IMR-90 (cell line): ENCODE results near the gene PCNX2. TPM values are rescaled to one million over a fixed set of nuclear protein-coding genes. Genes with fewer than 3 reads are reported as not detected.

Source experiments
- ATAC-seq: fragments of 200-7000 bp; cut with Tn5 transposase; 2 replicates; pipeline ENCODE4 v1.9.1; 2020; ENCODE audit warnings: low read depth, mild to moderate bottlenecking, moderate library complexity
- BruUV-seq: library from RNA; stranded (reverse); fragments of 400-500 nt; replicated peaks from 2 replicates; lab custom pipeline; 2021; lab: Mats Ljungman, UMichigan
- CTCF ChIA-PET: fragments of 300-600 bp; formaldehyde crosslinking; extraction: SDS; loops from one replicate; lab custom pipeline; 2021; ENCODE audit warnings: antibody characterized with exemption; lab: Yijun Ruan, JAX
- POLR2A ChIA-PET: fragments of 300-600 bp; sonication (Branson Sonifier 250); formaldehyde crosslinking; loops from one replicate; lab custom pipeline; 2022; ENCODE audit warnings: antibody characterized with exemption; ENCODE audit not compliant: unreplicated experiment; lab: Charles Lee
- DNase-seq: peaks from one replicate; pipeline ENCODE4 v3.0.0; 2013
- H2AFZ ChIP-seq: replicated peaks from 2 replicates; pipeline ENCODE3; 2013; ENCODE audit warnings: low read length, mild to moderate bottlenecking; ENCODE audit not compliant: poor library complexity
- H2AK5ac ChIP-seq: 2 replicates; pipeline ENCODE4 v1.6.1; 2013; ENCODE audit warnings: low read depth, low read length, inconsistent platforms
- H2AK9ac ChIP-seq: replicated peaks from 2 replicates; pipeline ENCODE3; 2013; ENCODE audit warnings: mild to moderate bottlenecking, low read depth, low read length, moderate library complexity; ENCODE audit not compliant: poor library complexity
- H2BK120ac ChIP-seq: 2 replicates; pipeline ENCODE4 v1.6.1; 2013; ENCODE audit warnings: low read depth, low read length, inconsistent platforms
- H2BK15ac ChIP-seq: 3 replicates; pipeline ENCODE4 v1.6.1; 2013; ENCODE audit warnings: low read depth, low read length, inconsistent platforms
- H2BK20ac ChIP-seq: 2 replicates; pipeline ENCODE4 v1.6.1; 2013; ENCODE audit warnings: low read depth, mild to moderate bottlenecking, inconsistent platforms, low read length, moderate library complexity
- H2BK5ac ChIP-seq: 2 replicates; pipeline ENCODE4 v1.6.1; 2013; ENCODE audit warnings: mild to moderate bottlenecking, low read depth, low read length, inconsistent platforms; ENCODE audit not compliant: poor library complexity, severe bottlenecking
- H3K14ac ChIP-seq: replicated peaks from 2 replicates; pipeline ENCODE4 v1.6.1; 2013; ENCODE audit warnings: low read depth, low read length, inconsistent platforms
- H3K18ac ChIP-seq: 2 replicates; pipeline ENCODE4 v1.6.1; 2013; ENCODE audit warnings: low read depth, low read length, control low read depth
- H3K23ac ChIP-seq: 2 replicates; pipeline ENCODE4 v1.6.1; 2013; ENCODE audit warnings: low read depth, low read length, inconsistent platforms
- H3K27ac ChIP-seq: 2 replicates; pipeline ENCODE4 v1.5.1; 2013; ENCODE audit warnings: mild to moderate bottlenecking, control low read depth, low read length; ENCODE audit not compliant: insufficient read depth
- H3K27me3 ChIP-seq: 2 replicates; pipeline ENCODE4 v1.6.1; 2013; ENCODE audit warnings: low read length; ENCODE audit not compliant: control insufficient read depth, insufficient read depth
- H3K36me3 ChIP-seq: 2 replicates; pipeline ENCODE4 v1.6.1; 2013; ENCODE audit warnings: low read length, mixed read lengths; ENCODE audit not compliant: control insufficient read depth, insufficient read depth
- H3K4ac ChIP-seq: 2 replicates; pipeline ENCODE4 v1.6.1; 2013; ENCODE audit warnings: low read depth, low read length, inconsistent platforms
- H3K4me1 ChIP-seq: 2 replicates; pipeline ENCODE4 v1.6.1; 2013; ENCODE audit warnings: low read length, mixed read lengths; ENCODE audit not compliant: control insufficient read depth, insufficient read depth
- H3K4me2 ChIP-seq: 2 replicates; pipeline ENCODE4 v1.6.1; 2013; ENCODE audit warnings: low read depth, mild to moderate bottlenecking, control low read depth, low read length, moderate library complexity
- H3K4me3 ChIP-seq: 2 replicates; pipeline ENCODE4 v1.5.1; 2013; ENCODE audit warnings: low read depth, mild to moderate bottlenecking, control low read depth, low read length, moderate library complexity; ENCODE audit not compliant: insufficient read depth
- H3K56ac ChIP-seq: 2 replicates; pipeline ENCODE4 v1.6.1; 2013; ENCODE audit warnings: low read length, inconsistent platforms; ENCODE audit not compliant: insufficient read depth; ENCODE audit errors: extremely low read depth
- H3K79me1 ChIP-seq, 2 experiments: 2 replicates each; pipeline ENCODE4 v1.6.1; 2013; ENCODE audit warnings: low read length in 2 of 2, inconsistent platforms in 1 of 2, low read depth in 1 of 2
- H3K9ac ChIP-seq: 2 replicates; pipeline ENCODE4 v1.6.1; 2013; ENCODE audit warnings: low read depth, low read length, control low read depth
- H3K9me1 ChIP-seq: 2 replicates; pipeline ENCODE4 v1.6.1; 2013; ENCODE audit warnings: low read length, inconsistent platforms; ENCODE audit not compliant: insufficient read depth
- H3K9me3 ChIP-seq: 2 replicates; pipeline ENCODE4 v1.6.1; 2013; ENCODE audit warnings: low read length; ENCODE audit not compliant: control insufficient read depth, insufficient read depth
- H4K20me1 ChIP-seq: 2 replicates; pipeline ENCODE4 v1.6.1; 2013; ENCODE audit warnings: low read length, inconsistent platforms; ENCODE audit not compliant: insufficient read depth
- H4K5ac ChIP-seq: 2 replicates; pipeline ENCODE4 v1.6.1; 2013; ENCODE audit warnings: mild to moderate bottlenecking, low read depth, low read length, control low read depth
- H4K8ac ChIP-seq, 2 experiments: 2 replicates each; pipeline ENCODE4 v1.6.1; 2013; ENCODE audit warnings: low read depth in 2 of 2, low read length in 2 of 2, control low read depth in 1 of 2, inconsistent platforms in 1 of 2
- H4K91ac ChIP-seq: 2 replicates; pipeline ENCODE4 v1.6.1; 2013; ENCODE audit warnings: low read depth, low read length, inconsistent platforms; ENCODE audit not compliant: insufficient read depth
- CEBPB ChIP-seq: IDR thresholded peaks from 2 replicates; pipeline ENCODE4 v1.6.1; 2012; ENCODE audit warnings: low read depth, low read length, improper control_type of control experiment
- CHD1 ChIP-seq: IDR thresholded peaks from 2 replicates; pipeline ENCODE4 v1.6.1; 2012; ENCODE audit warnings: low read depth, low read length, improper control_type of control experiment
- MAFK ChIP-seq: IDR thresholded peaks from 2 replicates; pipeline ENCODE4 v1.6.1; 2012; ENCODE audit warnings: low read depth, low read length, improper control_type of control experiment
- MAZ ChIP-seq: IDR thresholded peaks from 2 replicates; pipeline ENCODE4 v1.6.1; 2012; ENCODE audit warnings: low read depth, mild to moderate bottlenecking, low read length, improper control_type of control experiment, moderate library complexity, borderline replicate concordance
- MXI1 ChIP-seq: IDR thresholded peaks from 2 replicates; pipeline ENCODE4 v1.6.1; 2012; ENCODE audit warnings: low read depth, mild to moderate bottlenecking, low read length, moderate library complexity, borderline replicate concordance
- POLR2A ChIP-seq: IDR thresholded peaks from 2 replicates; pipeline ENCODE4 v1.6.1; 2012; ENCODE audit warnings: mild to moderate bottlenecking, low read depth, low read length
- RAD21 ChIP-seq: IDR thresholded peaks from 2 replicates; pipeline ENCODE4 v1.6.1; 2012; ENCODE audit warnings: low read length, improper control_type of control experiment
- RCOR1 ChIP-seq: IDR thresholded peaks from 2 replicates; pipeline ENCODE4 v1.6.1; 2012; ENCODE audit warnings: mild to moderate bottlenecking, low read length, improper control_type of control experiment; ENCODE audit not compliant: insufficient replicate concordance
- RFX5 ChIP-seq: IDR thresholded peaks from 2 replicates; pipeline ENCODE4 v1.8.0; 2012; ENCODE audit warnings: low read depth, mild to moderate bottlenecking, low read length, moderate library complexity
- WGBS, 2 experiments: methylation state at CpG; one replicate each; pipeline versions ENCODE4 v1.1.5 to v1.1.7; 2013; ENCODE audit warnings: missing lambda C conversion rate in 2 of 2; ENCODE audit not compliant: insufficient read length in 1 of 2; ENCODE audit errors: extremely low coverage in 2 of 2; 5-methylcytosine and 5-hydroxymethylcytosine counted together
- dilution Hi-C: fragments of 300-500 bp; cut with HindIII; formaldehyde crosslinking; loops from one replicate; pipeline ENCODE4 v1.14.3; 2018; ENCODE audit warnings: low sequenced_read_pairs; ENCODE audit not compliant: unreplicated experiment
- in situ Hi-C: fragments of 300-500 bp; cut with MboI; formaldehyde crosslinking; loops from 3 replicates; pipeline ENCODE4 v1.14.3; 2019; ENCODE audit warnings: low sequenced_read_pairs, inconsistent platforms, mixed read lengths
- intact Hi-C: fragments of 100-400 bp; cut with micrococcal nuclease; formaldehyde crosslinking; loops from 2 replicates; pipeline ENCODE4 v1.10.0; 2022
- polyA plus RNA-seq, 3 experiments: library from polyadenylated mRNA; depleted of rRNA; stranded (reverse); fragments of >200 nt; gene quantifications; 2 replicates each; pipeline ENCODE4 v1.2.3, GENCODE V29; 2012; ENCODE audit warnings: low replicate concordance in 1 of 3
- total RNA-seq: library from RNA; depleted of rRNA; stranded (reverse); fragments of >200 nt; gene quantifications from 2 replicates; pipeline ENCODE4 v1.2.3, GENCODE V29; 2012
- TF ChIP-seq, protein P1 (sequence below): conservative IDR thresholded peaks from 2 replicates; pipeline ENCODE4 v1.5.1; 2012; ENCODE audit warnings: mild to moderate bottlenecking, low read depth, low read length, improper control_type of control experiment
- TF ChIP-seq, protein P2 (sequence below): fragments of 150-350 bp; IDR thresholded peaks from 2 replicates; pipeline ENCODE4 v1.6.1; 2016; ENCODE audit warnings: low read depth, mild to moderate bottlenecking, low read length, moderate library complexity, borderline replicate concordance
- TF ChIP-seq, protein P3 (sequence below): fragments of 150-350 bp; IDR thresholded peaks from 2 replicates; pipeline ENCODE4 v1.6.1; 2017; ENCODE audit warnings: mild to moderate bottlenecking, antibody characterized with exemption, low read length, low read depth

Gene PCNX2
- total and polyA plus RNA-seq, 2 of the 4 experiments (the other 2 are of a cell fraction) = 15.9 to 22.6 TPM

DNA sequence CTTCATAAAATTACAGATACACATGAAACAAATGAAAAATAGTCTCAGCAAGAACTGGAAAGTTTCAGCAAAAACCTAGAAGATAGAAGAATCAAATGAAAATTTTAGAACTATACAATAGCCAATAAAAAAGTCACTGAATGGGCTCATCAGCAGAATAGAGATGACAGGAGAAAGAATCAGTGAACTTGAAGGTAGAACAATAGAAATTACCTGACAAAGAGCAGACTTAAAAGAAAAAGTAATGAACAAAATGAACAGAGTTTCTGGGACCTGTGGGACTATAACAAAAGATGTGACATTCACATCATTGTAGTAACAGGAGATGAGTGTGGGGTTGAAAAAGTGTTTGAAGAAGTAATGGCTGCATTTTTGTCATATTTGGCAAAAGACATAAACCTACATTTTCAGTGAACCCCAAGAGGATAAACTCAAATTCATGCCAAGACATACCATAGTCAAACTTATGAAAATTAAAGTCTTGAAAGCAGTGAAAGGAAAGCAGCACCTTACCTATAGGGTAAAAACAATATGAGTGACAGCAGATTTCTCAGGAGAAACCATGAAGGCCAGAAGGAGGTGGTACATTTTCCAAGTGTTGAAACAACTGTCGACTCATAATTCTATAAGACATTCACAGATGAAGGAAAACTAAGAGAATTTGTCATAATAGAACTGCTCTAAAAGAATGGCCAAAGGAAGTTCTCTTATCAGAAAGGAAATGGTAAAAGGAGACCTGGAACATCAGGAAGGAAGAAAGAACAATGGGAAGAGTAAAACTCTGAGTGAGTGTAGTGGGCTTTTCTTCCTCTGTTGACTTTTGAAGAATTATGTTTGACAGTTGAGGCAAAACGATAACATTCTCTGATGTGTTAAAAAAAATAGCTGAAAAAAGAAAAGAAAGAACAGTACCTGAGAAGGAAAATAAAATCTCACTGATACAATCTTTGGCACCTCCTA, 321.6 kb downstream of the PCNX2 start:
- no peak overlapping the region for H2AK9ac ChIP-seq
- peaks cover 4% of the 10 kb centered on the region; the same call in 1 of the 2 replicates for H3K9me3 ChIP-seq
- dilution Hi-C loops (no loop called here), in situ Hi-C loops (no loop called here), intact Hi-C loops (no loop called here)
- H4K91ac ChIP-seq = no peak overlapping the region
- H2BK20ac ChIP-seq = no peak overlapping the region
- peaks cover 11% of the 10 kb centered on the region; the same call in 1 of the 2 replicates for H3K9me1 ChIP-seq
- no peak overlapping the region for H4K5ac ChIP-seq
- no peaks in the 10 kb centered on the region for H3K79me1 ChIP-seq
- no peak for ATAC-seq
- H3K27ac ChIP-seq = no peak overlapping the region
- H3K36me3 ChIP-seq = peaks cover 32% of the 10 kb centered on the region
- ChIA-PET POLR2A (no interaction called here), CTCF (no interaction called here)
- H4K20me1 ChIP-seq = no peaks in the 10 kb centered on the region
- H2AK5ac ChIP-seq = no peak overlapping the region
- H3K4me1 ChIP-seq = peaks cover 22% of the 10 kb centered on the region
- no peak overlapping the region for H3K4me3 ChIP-seq
- H2BK5ac ChIP-seq = no peak overlapping the region
- no peak overlapping the region for H2AFZ ChIP-seq
- H3K4me2 ChIP-seq = no peak overlapping the region
- H3K23ac ChIP-seq = no peak overlapping the region
- WGBS, 2 experiments = no CpG with 5 or more reads among the region's 2 CpGs
- TF ChIP-seq MXI1 (no peak), RCOR1 (no peak), MAFK (no peak), CHD1 (no peak), CEBPB (no peak), RFX5 (no peak), MAZ (no peak), RAD21 (no peak), POLR2A (no peak)
- TF ChIP-seq, protein P1, sequence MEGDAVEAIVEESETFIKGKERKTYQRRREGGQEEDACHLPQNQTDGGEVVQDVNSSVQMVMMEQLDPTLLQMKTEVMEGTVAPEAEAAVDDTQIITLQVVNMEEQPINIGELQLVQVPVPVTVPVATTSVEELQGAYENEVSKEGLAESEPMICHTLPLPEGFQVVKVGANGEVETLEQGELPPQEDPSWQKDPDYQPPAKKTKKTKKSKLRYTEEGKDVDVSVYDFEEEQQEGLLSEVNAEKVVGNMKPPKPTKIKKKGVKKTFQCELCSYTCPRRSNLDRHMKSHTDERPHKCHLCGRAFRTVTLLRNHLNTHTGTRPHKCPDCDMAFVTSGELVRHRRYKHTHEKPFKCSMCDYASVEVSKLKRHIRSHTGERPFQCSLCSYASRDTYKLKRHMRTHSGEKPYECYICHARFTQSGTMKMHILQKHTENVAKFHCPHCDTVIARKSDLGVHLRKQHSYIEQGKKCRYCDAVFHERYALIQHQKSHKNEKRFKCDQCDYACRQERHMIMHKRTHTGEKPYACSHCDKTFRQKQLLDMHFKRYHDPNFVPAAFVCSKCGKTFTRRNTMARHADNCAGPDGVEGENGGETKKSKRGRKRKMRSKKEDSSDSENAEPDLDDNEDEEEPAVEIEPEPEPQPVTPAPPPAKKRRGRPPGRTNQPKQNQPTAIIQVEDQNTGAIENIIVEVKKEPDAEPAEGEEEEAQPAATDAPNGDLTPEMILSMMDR = no peak
- TF ChIP-seq, protein P2, sequence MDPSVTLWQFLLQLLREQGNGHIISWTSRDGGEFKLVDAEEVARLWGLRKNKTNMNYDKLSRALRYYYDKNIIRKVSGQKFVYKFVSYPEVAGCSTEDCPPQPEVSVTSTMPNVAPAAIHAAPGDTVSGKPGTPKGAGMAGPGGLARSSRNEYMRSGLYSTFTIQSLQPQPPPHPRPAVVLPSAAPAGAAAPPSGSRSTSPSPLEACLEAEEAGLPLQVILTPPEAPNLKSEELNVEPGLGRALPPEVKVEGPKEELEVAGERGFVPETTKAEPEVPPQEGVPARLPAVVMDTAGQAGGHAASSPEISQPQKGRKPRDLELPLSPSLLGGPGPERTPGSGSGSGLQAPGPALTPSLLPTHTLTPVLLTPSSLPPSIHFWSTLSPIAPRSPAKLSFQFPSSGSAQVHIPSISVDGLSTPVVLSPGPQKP = no peak
- TF ChIP-seq, protein P3, sequence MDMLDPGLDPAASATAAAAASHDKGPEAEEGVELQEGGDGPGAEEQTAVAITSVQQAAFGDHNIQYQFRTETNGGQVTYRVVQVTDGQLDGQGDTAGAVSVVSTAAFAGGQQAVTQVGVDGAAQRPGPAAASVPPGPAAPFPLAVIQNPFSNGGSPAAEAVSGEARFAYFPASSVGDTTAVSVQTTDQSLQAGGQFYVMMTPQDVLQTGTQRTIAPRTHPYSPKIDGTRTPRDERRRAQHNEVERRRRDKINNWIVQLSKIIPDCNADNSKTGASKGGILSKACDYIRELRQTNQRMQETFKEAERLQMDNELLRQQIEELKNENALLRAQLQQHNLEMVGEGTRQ = no peak
- no TSS peak for BruUV-seq
- no peak overlapping the region for H3K14ac ChIP-seq
- H3K56ac ChIP-seq = no peak overlapping the region
- DNase-seq = no peak
- H3K18ac ChIP-seq = no peak overlapping the region
- H2BK120ac ChIP-seq = no peak overlapping the region
- no peaks in the 10 kb centered on the region for H3K27me3 ChIP-seq
- no peak overlapping the region for H3K9ac ChIP-seq
- no peak overlapping the region for H3K4ac ChIP-seq
- no peak overlapping the region for H4K8ac ChIP-seq
- no peak overlapping the region for H2BK15ac ChIP-seq
